HG03280 (cell line): ENCODE data around the gene RDX.

Source experiments
- ATAC-seq: cut with Tn5 transposase; IDR thresholded peaks from one replicate; pipeline ENCODE4 v1.9.1; 2021; ENCODE audit warnings: mild to moderate bottlenecking, moderate library complexity; ENCODE audit not compliant: unreplicated experiment

RDX gene

GRCh38 chr11:110296226-110297075 lies at the start of gene RDX:
Gene RDX, minus strand, starts transcription at chr11:110296614. Its CDS starts 16,922 bp downstream, at chr11:110279692.
- peak; percentile 74 for ATAC-seq

- ATAC-seq = no peak
Observed at GRCh38 chr11:110345743-110346142, 49.3 kb upstream of the RDX start.

- no peak for ATAC-seq
Observed at GRCh38 chr11:110340436-110340835, 44.0 kb upstream of the RDX start.

GRCh38 chr11:110339456-110340250 lies 43.2 kb upstream of the RDX start:
- ATAC-seq = no peak

- no peak for ATAC-seq
Observed at GRCh38 chr11:110338684-110339083, 42.3 kb upstream of the RDX start.

GRCh38 chr11:110337570-110338193 lies 41.3 kb upstream of the RDX start:
- ATAC-seq = no peak

GRCh38 chr11:110336054-110336453 lies 39.6 kb upstream of the RDX start:
- no peak for ATAC-seq

GRCh38 chr11:110335358-110335757 lies 38.9 kb upstream of the RDX start:
- no peak for ATAC-seq

GRCh38 chr11:110331626-110332025 lies 35.2 kb upstream of the RDX start:
- no peak for ATAC-seq

- ATAC-seq = no peak
Observed at GRCh38 chr11:110329445-110329844, 33.0 kb upstream of the RDX start.

GRCh38 chr11:110327508-110327907 lies 31.1 kb upstream of the RDX start:
- no peak for ATAC-seq

- ATAC-seq = no peak
Observed at GRCh38 chr11:110323786-110324185, 27.4 kb upstream of the RDX start.

- no peak for ATAC-seq
Observed at GRCh38 chr11:110319501-110319900, 23.1 kb upstream of the RDX start.

- ATAC-seq = no peak
Observed at GRCh38 chr11:110318638-110319404, 22.4 kb upstream of the RDX start.

GRCh38 chr11:110317516-110317932 lies 21.1 kb upstream of the RDX start:
- no peak for ATAC-seq

GRCh38 chr11:110314366-110315095 lies 18.1 kb upstream of the RDX start:
- no peak for ATAC-seq

- no peak for ATAC-seq
Observed at GRCh38 chr11:110312670-110313069, 16.3 kb upstream of the RDX start.

- ATAC-seq = peak; percentile 46
Observed at GRCh38 chr11:110311783-110312579, 15.6 kb upstream of the RDX start.

- ATAC-seq = no peak
Observed at GRCh38 chr11:110308071-110308470, 11.7 kb upstream of the RDX start.
